SK-N-SH (cell line): ENCODE data around the gene NLRC4. TPM values are rescaled to one million over a fixed set of nuclear protein-coding genes. Genes with fewer than 3 reads are reported as not detected.

ENCODE experiments used
- CTCF ChIA-PET: fragments of 300-600, 350-600 bp; formaldehyde crosslinking; extraction: SDS; loops from one replicate; lab custom pipeline; 2021; lab: Yijun Ruan, JAX
- POLR2A ChIA-PET: fragments of 350-600 bp; sonication (Branson Sonifier 250); formaldehyde crosslinking; extraction: SDS; loops from one replicate; lab custom pipeline; 2020; ENCODE audit warnings: antibody characterized with exemption, inconsistent platforms; lab: Yijun Ruan, JAX
- DNase-seq: peaks from one replicate; pipeline ENCODE4 v3.0.0; 2012
- H2AFZ ChIP-seq: fragments of 200-600 bp; sonication (generic); 2 replicates; pipeline ENCODE4 v1.8.1; 2016; ENCODE audit warnings: antibody characterized with exemption, mild to moderate bottlenecking, low read depth
- H3F3A ChIP-seq: fragments of 200-600 bp; sonication (generic); replicated peaks from 2 replicates; pipeline ENCODE3; 2016; ENCODE audit warnings: antibody characterized with exemption, mild to moderate bottlenecking; ENCODE audit not compliant: insufficient read depth
- H3K27ac ChIP-seq, 2 experiments: fragments of 200-500 bp in 1 of 2; fragments of 200-600 bp in 1 of 2; sonication (Bioruptor generic) in 1 of 2; sonication (generic), shearing (Covaris generic) in 1 of 2; 2 replicates each; pipeline versions ENCODE4 v1.5.1 to v1.6.1; 2014 to 2016; ENCODE audit warnings: low read depth in 2 of 2, inconsistent platforms in 1 of 2, low read length in 1 of 2, mild to moderate bottlenecking in 1 of 2, mixed read lengths in 1 of 2
- H3K27me3 ChIP-seq: fragments of 200-600 bp; sonication (generic), shearing (Covaris generic); 2 replicates; pipeline ENCODE4 v1.6.1; 2016; ENCODE audit warnings: mixed run types; ENCODE audit not compliant: insufficient read depth
- H3K36me3 ChIP-seq, 2 experiments: fragments of 200-500 bp in 1 of 2; fragments of 200-600 bp in 1 of 2; sonication (Bioruptor generic) in 1 of 2; sonication (generic) in 1 of 2; replicated peaks in 1 of 2; 2 replicates each; pipeline versions ENCODE3 to v1.5.1; 2014 to 2016; ENCODE audit warnings: low read length in 1 of 2, mild to moderate bottlenecking in 1 of 2; ENCODE audit not compliant: insufficient read depth in 2 of 2, control insufficient read depth in 1 of 2
- H3K4me1 ChIP-seq, 2 experiments: fragments of 200-500 bp in 1 of 2; fragments of 200-600 bp in 1 of 2; sonication (Bioruptor generic) in 1 of 2; sonication (generic), shearing (Covaris generic) in 1 of 2; 2 replicates each; pipeline versions ENCODE4 v1.5.1 to v1.6.1; 2014 to 2016; ENCODE audit warnings: low read depth in 1 of 2, low read length in 1 of 2, mixed run types in 1 of 2; ENCODE audit not compliant: insufficient read depth in 2 of 2, control insufficient read depth in 1 of 2
- H3K4me2 ChIP-seq: fragments of 200-600 bp; sonication (generic), shearing (Covaris generic); 2 replicates; pipeline ENCODE4 v1.6.1; 2017; ENCODE audit warnings: mixed run types
- H3K4me3 ChIP-seq, 2 experiments: fragments of 200-500 bp in 1 of 2; fragments of 200-600 bp in 1 of 2; sonication (Bioruptor generic) in 1 of 2; sonication (generic), shearing (Covaris generic) in 1 of 2; 2 replicates each; pipeline versions ENCODE4 v1.5.1 to v1.8.1; 2014 to 2016; ENCODE audit warnings: low read depth in 2 of 2, inconsistent platforms in 1 of 2, low read length in 1 of 2, mild to moderate bottlenecking in 1 of 2, mixed read lengths in 1 of 2, moderate library complexity in 1 of 2
- H3K79me2 ChIP-seq: fragments of 200-600 bp; sonication (generic); 2 replicates; pipeline ENCODE4 v1.8.1; 2017; ENCODE audit warnings: mild to moderate bottlenecking; ENCODE audit not compliant: insufficient read depth
- H3K9ac ChIP-seq: fragments of 200-600 bp; sonication (generic); 2 replicates; pipeline ENCODE4 v1.6.1; 2017; ENCODE audit warnings: mixed run types
- H3K9me2 ChIP-seq: fragments of 200-600 bp; sonication (generic); 2 replicates; pipeline ENCODE4 v1.6.1; 2017; ENCODE audit warnings: mixed run types
- H3K9me3 ChIP-seq: fragments of 200-600 bp; sonication (generic); 2 replicates; pipeline ENCODE4 v1.6.1; 2017; ENCODE audit warnings: mixed run types, mild to moderate bottlenecking, moderate library complexity
- H4K20me1 ChIP-seq: fragments of 200-600 bp; sonication (generic); 2 replicates; pipeline ENCODE4 v1.6.1; 2017; ENCODE audit warnings: mild to moderate bottlenecking, mixed run types; ENCODE audit not compliant: insufficient read depth
- ELF1 ChIP-seq: IDR thresholded peaks from 2 replicates; pipeline ENCODE4 v1.4.0; 2012
- EP300 ChIP-seq, 2 experiments: IDR thresholded peaks; 2 replicates each; pipeline versions ENCODE4 v1.4.0 to v1.6.1; 2012; ENCODE audit warnings: borderline replicate concordance in 1 of 2, low read depth in 1 of 2, low read length in 1 of 2
- FOXJ3 ChIP-seq: sonication (generic); formaldehyde crosslinking; IDR thresholded peaks from 2 replicates; pipeline ENCODE4 v1.5.1; 2020; ENCODE audit warnings: mild to moderate bottlenecking, missing genetic modification reagents
- JUND ChIP-seq: IDR thresholded peaks from 2 replicates; pipeline ENCODE4 v1.4.0; 2012
- MXI1 ChIP-seq: IDR thresholded peaks from 2 replicates; pipeline ENCODE4 v1.6.1; 2012; ENCODE audit warnings: mild to moderate bottlenecking, low read depth, low read length, improper control_type of control experiment
- RAD21 ChIP-seq: IDR thresholded peaks from 2 replicates; pipeline ENCODE4 v1.6.1; 2012; ENCODE audit warnings: mild to moderate bottlenecking, low read length
- RFX5 ChIP-seq: IDR thresholded peaks from 2 replicates; pipeline ENCODE4 v1.6.1; 2012; ENCODE audit warnings: mild to moderate bottlenecking, improper control_type of control experiment, low read length
- SIN3A ChIP-seq: IDR thresholded peaks from 2 replicates; pipeline ENCODE4 v1.6.1; 2012; ENCODE audit warnings: low read depth, mild to moderate bottlenecking, low read length, moderate library complexity, borderline replicate concordance
- SMC3 ChIP-seq: IDR thresholded peaks from 2 replicates; pipeline ENCODE4 v1.6.1; 2012; ENCODE audit warnings: low read depth, low read length, improper control_type of control experiment
- TCF12 ChIP-seq: IDR thresholded peaks from 2 replicates; pipeline ENCODE4 v1.4.0; 2012
- WGBS: methylation state at CpG from one replicate; pipeline ENCODE4 v1.1.6; 2017; ENCODE audit warnings: low lambda C conversion rate; 5-methylcytosine and 5-hydroxymethylcytosine counted together
- polyA plus RNA-seq, 3 experiments: library from polyadenylated mRNA; depleted of rRNA; stranded (reverse); fragments of >200 nt; gene quantifications; 2 replicates each; pipeline ENCODE4 v1.2.3, GENCODE V29; 2012
- TF ChIP-seq, protein P1 (sequence below): IDR thresholded peaks from 2 replicates; pipeline ENCODE4; 2012
- TF ChIP-seq, protein P2 (sequence below): IDR thresholded peaks from 2 replicates; pipeline ENCODE4 v1.4.0; 2012; ENCODE audit warnings: low read depth
- TF ChIP-seq, protein P3 (sequence below): IDR thresholded peaks from 2 replicates; pipeline ENCODE4 v1.4.0; 2012; ENCODE audit warnings: low read depth, borderline replicate concordance
- TF ChIP-seq, protein P4 (sequence below): IDR thresholded peaks from 2 replicates; pipeline ENCODE4 v1.6.1; 2012; ENCODE audit warnings: mild to moderate bottlenecking, low read depth, low read length, moderate library complexity
- TF ChIP-seq, protein P5 (sequence below): fragments of 200-600 bp; sonication (generic); IDR thresholded peaks from 2 replicates; pipeline ENCODE4 v1.6.1; 2017; ENCODE audit warnings: antibody characterized with exemption, mild to moderate bottlenecking, moderate library complexity
- TF ChIP-seq, protein P6 (sequence below): fragments of 150-350 bp; IDR thresholded peaks from 2 replicates; pipeline ENCODE4 v1.6.1; 2016; ENCODE audit warnings: mild to moderate bottlenecking, low read depth, low read length

NLRC4 gene
- polyA plus RNA-seq, 1 of the 3 experiments (the other 2 are of a cell fraction), result not detected

DNA sequence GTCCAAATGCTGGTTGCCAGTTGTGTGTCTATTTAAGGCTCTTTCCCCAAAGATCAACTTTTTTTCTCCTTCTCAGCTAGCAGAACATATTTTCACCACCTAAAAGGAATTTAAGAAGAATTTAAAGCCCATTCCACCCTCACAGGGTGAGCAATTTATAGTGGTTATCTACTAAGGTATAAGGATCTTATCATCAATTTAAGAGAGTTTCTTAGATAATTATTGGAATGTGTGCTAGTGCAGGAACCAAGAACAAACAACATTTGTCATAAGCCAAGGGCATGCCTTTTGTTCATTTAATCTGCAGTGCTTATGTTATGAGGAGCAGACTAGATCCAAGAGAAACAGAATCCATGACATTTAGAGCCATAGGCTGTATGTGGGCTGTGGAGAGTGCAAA, 37.2 kb downstream of the NLRC4 start:
- DNase-seq, result no peak
- POLR2A ChIA-PET, result no interaction called here
- no peaks in the 10 kb centered on the region for H3F3A ChIP-seq
- H3K4me2 ChIP-seq, result no peak overlapping the region
- H3K4me1 ChIP-seq, result no peaks in the 10 kb centered on the region
- no peak overlapping the region for H3K9ac ChIP-seq
- no peaks in the 10 kb centered on the region for H3K27me3 ChIP-seq
- H3K27ac ChIP-seq, result no peak overlapping the region
- H2AFZ ChIP-seq, result no peak overlapping the region
- no peaks in the 10 kb centered on the region for H3K79me2 ChIP-seq
- TF ChIP-seq SIN3A (no peak), RFX5 (no peak), RAD21 (no peak), FOXJ3 (no peak)
- TF ChIP-seq, protein P1, sequence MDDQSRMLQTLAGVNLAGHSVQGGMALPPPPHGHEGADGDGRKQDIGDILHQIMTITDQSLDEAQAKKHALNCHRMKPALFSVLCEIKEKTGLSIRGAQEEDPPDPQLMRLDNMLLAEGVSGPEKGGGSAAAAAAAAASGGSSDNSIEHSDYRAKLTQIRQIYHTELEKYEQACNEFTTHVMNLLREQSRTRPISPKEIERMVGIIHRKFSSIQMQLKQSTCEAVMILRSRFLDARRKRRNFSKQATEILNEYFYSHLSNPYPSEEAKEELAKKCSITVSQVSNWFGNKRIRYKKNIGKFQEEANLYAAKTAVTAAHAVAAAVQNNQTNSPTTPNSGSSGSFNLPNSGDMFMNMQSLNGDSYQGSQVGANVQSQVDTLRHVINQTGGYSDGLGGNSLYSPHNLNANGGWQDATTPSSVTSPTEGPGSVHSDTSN, result no peak
- TF ChIP-seq, protein P2, sequence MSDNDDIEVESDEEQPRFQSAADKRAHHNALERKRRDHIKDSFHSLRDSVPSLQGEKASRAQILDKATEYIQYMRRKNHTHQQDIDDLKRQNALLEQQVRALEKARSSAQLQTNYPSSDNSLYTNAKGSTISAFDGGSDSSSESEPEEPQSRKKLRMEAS, result no peak
- H3K9me3 ChIP-seq, result no peaks in the 10 kb centered on the region
- H4K20me1 ChIP-seq, result no peaks in the 10 kb centered on the region
- H3K36me3 ChIP-seq, result peaks cover 25 to 44% of the 10 kb centered on the region in 2 experiments
- H3K9me2 ChIP-seq, result no peaks in the 10 kb centered on the region
- H3K4me3 ChIP-seq, result no peak overlapping the region
- CTCF ChIA-PET, result interaction anchor here (0.6 kb wide), 1 partner anchor 68 kb away, joined by 4 read pairs; no protein-coding TSS in a partner anchor

DNA sequence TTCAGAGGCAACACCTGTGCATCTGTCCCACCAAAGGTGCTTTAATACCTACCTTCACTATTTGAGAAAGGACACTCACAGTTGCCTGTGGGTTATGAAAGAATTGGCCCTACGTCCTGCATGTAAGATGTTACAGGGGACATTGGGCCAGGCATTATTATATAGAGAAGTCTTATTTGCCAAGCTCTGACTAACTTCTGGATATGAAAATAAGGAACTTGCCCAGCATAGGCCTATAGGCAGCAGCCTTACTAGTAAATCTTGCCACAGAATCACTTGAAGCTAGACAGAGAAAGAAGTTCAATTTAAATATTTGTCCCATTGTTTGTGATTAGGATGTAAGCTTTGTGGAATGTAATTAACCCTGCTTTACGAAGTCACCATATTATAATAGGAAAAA, 41.7 kb downstream of the NLRC4 start:
- TF ChIP-seq, protein P3, sequence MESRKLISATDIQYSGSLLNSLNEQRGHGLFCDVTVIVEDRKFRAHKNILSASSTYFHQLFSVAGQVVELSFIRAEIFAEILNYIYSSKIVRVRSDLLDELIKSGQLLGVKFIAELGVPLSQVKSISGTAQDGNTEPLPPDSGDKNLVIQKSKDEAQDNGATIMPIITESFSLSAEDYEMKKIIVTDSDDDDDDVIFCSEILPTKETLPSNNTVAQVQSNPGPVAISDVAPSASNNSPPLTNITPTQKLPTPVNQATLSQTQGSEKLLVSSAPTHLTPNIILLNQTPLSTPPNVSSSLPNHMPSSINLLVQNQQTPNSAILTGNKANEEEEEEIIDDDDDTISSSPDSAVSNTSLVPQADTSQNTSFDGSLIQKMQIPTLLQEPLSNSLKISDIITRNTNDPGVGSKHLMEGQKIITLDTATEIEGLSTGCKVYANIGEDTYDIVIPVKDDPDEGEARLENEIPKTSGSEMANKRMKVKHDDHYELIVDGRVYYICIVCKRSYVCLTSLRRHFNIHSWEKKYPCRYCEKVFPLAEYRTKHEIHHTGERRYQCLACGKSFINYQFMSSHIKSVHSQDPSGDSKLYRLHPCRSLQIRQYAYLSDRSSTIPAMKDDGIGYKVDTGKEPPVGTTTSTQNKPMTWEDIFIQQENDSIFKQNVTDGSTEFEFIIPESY, result no peak
- no peak for TF ChIP-seq TCF12
- no peak for TF ChIP-seq RFX5
- TF ChIP-seq, protein P4, sequence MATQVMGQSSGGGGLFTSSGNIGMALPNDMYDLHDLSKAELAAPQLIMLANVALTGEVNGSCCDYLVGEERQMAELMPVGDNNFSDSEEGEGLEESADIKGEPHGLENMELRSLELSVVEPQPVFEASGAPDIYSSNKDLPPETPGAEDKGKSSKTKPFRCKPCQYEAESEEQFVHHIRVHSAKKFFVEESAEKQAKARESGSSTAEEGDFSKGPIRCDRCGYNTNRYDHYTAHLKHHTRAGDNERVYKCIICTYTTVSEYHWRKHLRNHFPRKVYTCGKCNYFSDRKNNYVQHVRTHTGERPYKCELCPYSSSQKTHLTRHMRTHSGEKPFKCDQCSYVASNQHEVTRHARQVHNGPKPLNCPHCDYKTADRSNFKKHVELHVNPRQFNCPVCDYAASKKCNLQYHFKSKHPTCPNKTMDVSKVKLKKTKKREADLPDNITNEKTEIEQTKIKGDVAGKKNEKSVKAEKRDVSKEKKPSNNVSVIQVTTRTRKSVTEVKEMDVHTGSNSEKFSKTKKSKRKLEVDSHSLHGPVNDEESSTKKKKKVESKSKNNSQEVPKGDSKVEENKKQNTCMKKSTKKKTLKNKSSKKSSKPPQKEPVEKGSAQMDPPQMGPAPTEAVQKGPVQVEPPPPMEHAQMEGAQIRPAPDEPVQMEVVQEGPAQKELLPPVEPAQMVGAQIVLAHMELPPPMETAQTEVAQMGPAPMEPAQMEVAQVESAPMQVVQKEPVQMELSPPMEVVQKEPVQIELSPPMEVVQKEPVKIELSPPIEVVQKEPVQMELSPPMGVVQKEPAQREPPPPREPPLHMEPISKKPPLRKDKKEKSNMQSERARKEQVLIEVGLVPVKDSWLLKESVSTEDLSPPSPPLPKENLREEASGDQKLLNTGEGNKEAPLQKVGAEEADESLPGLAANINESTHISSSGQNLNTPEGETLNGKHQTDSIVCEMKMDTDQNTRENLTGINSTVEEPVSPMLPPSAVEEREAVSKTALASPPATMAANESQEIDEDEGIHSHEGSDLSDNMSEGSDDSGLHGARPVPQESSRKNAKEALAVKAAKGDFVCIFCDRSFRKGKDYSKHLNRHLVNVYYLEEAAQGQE, result no peak
- no peak for TF ChIP-seq ELF1
- no peak for TF ChIP-seq FOXJ3
- TF ChIP-seq SMC3, result no peak
- TF ChIP-seq MXI1, result no peak
- TF ChIP-seq, protein P5, sequence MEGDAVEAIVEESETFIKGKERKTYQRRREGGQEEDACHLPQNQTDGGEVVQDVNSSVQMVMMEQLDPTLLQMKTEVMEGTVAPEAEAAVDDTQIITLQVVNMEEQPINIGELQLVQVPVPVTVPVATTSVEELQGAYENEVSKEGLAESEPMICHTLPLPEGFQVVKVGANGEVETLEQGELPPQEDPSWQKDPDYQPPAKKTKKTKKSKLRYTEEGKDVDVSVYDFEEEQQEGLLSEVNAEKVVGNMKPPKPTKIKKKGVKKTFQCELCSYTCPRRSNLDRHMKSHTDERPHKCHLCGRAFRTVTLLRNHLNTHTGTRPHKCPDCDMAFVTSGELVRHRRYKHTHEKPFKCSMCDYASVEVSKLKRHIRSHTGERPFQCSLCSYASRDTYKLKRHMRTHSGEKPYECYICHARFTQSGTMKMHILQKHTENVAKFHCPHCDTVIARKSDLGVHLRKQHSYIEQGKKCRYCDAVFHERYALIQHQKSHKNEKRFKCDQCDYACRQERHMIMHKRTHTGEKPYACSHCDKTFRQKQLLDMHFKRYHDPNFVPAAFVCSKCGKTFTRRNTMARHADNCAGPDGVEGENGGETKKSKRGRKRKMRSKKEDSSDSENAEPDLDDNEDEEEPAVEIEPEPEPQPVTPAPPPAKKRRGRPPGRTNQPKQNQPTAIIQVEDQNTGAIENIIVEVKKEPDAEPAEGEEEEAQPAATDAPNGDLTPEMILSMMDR, result no peak
- TF ChIP-seq EP300 (IDR thresholded peaks at IDR 0.05; ENCODE audit: borderline replicate concordance in 1 of 2, low read depth in 1 of 2, low read length in 1 of 2), result no peak
- no peak for TF ChIP-seq JUND
- TF ChIP-seq, protein P6, sequence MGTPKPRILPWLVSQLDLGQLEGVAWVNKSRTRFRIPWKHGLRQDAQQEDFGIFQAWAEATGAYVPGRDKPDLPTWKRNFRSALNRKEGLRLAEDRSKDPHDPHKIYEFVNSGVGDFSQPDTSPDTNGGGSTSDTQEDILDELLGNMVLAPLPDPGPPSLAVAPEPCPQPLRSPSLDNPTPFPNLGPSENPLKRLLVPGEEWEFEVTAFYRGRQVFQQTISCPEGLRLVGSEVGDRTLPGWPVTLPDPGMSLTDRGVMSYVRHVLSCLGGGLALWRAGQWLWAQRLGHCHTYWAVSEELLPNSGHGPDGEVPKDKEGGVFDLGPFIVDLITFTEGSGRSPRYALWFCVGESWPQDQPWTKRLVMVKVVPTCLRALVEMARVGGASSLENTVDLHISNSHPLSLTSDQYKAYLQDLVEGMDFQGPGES, result no peak
- TF ChIP-seq, all 33 proteins: peak for 0
- ChIA-PET POLR2A (no interaction called here), CTCF (interaction anchor here (1.0 kb wide), 1 partner anchor 12 kb away, joined by 3 read pairs; no protein-coding TSS in a partner anchor)
- no peak overlapping the region for H3K27ac ChIP-seq
- no peaks in the 10 kb centered on the region for H3K27me3 ChIP-seq
- no peaks in the 10 kb centered on the region for H3F3A ChIP-seq
- WGBS, result 92% methylated on average over 2 of the region's 2 CpGs
- H2AFZ ChIP-seq, result no peak overlapping the region
- H3K4me2 ChIP-seq, result no peak overlapping the region
- no peak overlapping the region for H3K4me3 ChIP-seq
- no peaks in the 10 kb centered on the region for H3K4me1 ChIP-seq
- no peaks in the 10 kb centered on the region for H3K9me3 ChIP-seq
- peaks cover 50 to 71% of the 10 kb centered on the region in 2 experiments for H3K36me3 ChIP-seq
- no peak overlapping the region for H3K9ac ChIP-seq
- no peaks in the 10 kb centered on the region for H3K9me2 ChIP-seq
- H4K20me1 ChIP-seq, result no peaks in the 10 kb centered on the region
- no peaks in the 10 kb centered on the region for H3K79me2 ChIP-seq
- DNase-seq, result no peak
